ENCODE data around the gene CORO6.

DNA sequence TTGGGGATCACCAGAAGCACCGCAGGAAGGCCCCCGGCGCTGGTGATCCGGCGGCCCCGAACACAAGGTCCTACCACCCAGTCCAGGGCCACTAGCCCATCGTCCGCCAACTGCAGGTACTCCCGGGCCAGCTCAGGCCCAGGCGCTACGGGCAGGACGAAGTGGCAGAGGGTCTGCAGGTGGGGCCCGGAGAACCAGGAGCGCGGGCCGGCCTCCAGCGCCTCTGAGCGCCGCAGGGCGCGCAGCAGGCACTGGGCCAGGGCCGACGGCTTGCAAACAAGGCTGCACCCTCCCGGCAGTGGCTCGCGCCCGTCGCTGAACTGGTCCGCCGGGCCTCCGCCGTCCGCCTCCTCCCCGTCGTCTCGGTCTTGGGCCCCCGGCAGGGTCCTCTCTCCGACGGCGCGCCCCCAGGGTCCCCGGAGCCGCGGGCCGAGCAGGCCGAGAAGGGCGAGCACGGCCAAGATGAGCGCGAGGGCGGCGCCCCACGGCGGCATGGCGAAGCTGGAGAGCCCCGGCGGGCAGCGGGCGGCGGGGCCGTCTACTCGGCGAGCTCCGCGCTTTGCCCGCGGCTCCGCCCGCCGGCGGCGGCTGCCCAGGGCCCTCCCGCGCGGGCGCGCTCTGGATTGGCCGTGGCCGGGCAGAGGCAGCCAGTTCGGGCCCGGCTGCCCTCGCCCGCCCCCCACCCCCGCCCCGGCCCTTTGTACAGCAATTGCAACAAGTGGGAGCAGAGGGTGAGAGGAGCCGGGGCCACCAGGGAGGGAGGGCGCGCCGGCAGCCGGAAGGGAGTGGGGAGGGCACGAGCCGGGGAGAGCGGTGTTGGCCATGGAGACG is 56.0 kb downstream of the CORO6 start, which contains the start of gene ABHD15:
- TF ChIP-seq CREB1 (IDR thresholded peaks at IDR 0.05; ENCODE audit: low read depth) (no peak), TAF1 (IDR thresholded peaks at IDR 0.05; ENCODE audit: low read depth) (peak; percentile 39; the same call in 1 of the 2 replicates), EP300 (IDR thresholded peaks at IDR 0.05; ENCODE audit: borderline replicate concordance) (no peak), CEBPB (IDR thresholded peaks at IDR 0.05) (no peak), YY1 (IDR thresholded peaks at IDR 0.05; ENCODE audit: low read depth) (no peak), RAD21 (IDR thresholded peaks at IDR 0.05; ENCODE audit: low read depth) (no peak)
- TF ChIP-seq, protein P1, sequence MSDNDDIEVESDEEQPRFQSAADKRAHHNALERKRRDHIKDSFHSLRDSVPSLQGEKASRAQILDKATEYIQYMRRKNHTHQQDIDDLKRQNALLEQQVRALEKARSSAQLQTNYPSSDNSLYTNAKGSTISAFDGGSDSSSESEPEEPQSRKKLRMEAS (IDR thresholded peaks at IDR 0.05): peak; percentile 40
- TF ChIP-seq, protein P2, sequence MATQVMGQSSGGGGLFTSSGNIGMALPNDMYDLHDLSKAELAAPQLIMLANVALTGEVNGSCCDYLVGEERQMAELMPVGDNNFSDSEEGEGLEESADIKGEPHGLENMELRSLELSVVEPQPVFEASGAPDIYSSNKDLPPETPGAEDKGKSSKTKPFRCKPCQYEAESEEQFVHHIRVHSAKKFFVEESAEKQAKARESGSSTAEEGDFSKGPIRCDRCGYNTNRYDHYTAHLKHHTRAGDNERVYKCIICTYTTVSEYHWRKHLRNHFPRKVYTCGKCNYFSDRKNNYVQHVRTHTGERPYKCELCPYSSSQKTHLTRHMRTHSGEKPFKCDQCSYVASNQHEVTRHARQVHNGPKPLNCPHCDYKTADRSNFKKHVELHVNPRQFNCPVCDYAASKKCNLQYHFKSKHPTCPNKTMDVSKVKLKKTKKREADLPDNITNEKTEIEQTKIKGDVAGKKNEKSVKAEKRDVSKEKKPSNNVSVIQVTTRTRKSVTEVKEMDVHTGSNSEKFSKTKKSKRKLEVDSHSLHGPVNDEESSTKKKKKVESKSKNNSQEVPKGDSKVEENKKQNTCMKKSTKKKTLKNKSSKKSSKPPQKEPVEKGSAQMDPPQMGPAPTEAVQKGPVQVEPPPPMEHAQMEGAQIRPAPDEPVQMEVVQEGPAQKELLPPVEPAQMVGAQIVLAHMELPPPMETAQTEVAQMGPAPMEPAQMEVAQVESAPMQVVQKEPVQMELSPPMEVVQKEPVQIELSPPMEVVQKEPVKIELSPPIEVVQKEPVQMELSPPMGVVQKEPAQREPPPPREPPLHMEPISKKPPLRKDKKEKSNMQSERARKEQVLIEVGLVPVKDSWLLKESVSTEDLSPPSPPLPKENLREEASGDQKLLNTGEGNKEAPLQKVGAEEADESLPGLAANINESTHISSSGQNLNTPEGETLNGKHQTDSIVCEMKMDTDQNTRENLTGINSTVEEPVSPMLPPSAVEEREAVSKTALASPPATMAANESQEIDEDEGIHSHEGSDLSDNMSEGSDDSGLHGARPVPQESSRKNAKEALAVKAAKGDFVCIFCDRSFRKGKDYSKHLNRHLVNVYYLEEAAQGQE (IDR thresholded peaks at IDR 0.05; ENCODE audit: low read depth): no peak

Data from Ishikawa (cell line).